HG03354 (cell line): ENCODE data around the gene TLCD5.

Experiments used
- ATAC-seq: cut with Tn5 transposase; IDR thresholded peaks from one replicate; pipeline ENCODE4 v1.9.1; 2021; ENCODE audit warnings: mild to moderate bottlenecking; ENCODE audit not compliant: unreplicated experiment, poor library complexity, severe bottlenecking

The TLCD5 gene

DNA sequence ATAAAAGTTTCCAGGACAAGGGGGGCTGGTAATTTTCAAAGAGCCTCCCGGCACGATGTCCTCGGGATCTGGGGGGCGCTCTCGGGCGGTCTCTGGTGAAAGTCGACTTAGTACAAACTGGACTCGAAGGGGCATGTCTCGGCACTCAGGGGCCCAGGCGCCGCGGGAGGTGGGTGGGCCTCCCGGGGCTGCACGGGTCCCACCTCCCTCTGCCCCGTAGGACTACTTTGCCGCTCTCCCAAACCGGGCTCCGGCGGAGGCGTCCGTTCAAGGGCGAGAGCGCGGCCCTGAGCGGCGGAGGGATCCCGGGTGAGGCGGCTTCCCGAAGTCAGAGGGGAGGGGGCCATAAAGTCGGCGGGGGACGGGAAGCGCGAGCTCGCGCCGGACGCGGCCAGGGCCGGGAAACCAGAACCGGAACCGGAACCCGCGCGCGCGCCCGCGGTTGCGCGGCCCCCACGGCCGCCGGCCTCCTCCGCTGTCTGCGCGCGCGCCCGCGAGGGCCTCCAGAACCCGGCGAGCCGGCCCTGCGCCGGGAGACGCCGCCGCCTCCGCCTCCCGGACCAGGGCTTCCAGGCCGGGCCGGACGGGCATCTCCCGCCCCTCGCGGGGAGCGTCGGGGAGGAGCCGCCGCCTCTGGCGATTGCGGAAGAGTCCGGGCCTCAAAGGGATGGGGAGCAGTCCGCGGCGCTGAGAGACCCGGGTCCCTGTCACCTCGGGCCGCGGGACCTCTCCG is 11.0 kb downstream of the TLCD5 start, which contains the start of gene ARHGEF12:
Gene ARHGEF12, plus strand, starts transcription at position 506 of the 733 bp plus-strand sequence. CDS start 831 bp downstream, outside the sequence.
- peak; percentile 62 for ATAC-seq

DNA sequence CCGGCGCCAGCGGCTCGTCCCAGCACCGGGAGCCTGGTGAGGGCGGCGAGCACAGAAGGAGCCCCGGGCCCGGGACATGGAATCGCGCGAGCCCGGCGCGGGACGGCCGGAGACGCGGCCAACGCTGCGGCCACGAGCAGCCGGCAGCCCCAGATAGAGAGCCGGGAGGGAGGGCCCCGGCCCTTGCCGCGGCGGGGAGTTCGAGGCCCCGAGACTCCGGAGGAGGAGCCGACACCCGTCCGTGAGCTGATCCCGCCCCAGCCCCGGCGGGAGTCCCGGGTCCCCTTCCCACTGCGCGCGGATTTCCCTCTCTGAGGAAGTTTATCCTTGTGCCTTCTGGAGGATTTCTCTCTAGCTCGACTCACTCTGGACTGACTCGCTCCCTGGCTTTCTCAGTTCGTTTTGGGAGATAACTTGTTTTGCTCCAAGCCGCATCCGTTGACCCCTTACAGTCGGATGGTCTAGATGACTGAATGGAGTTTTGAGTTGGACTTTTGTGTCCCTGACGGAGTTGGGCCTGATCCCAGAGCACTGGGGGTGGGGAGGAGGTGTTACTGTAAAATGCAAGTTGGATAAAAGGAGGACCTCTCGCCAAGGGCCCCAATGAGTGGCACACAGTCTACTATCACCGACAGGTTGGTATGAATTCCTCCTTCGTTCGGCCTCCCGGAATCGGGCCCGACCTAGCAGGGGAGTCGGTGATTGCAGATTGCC is 11.7 kb downstream of the TLCD5 start:
- peak; percentile 39 for ATAC-seq

GRCh38 chr11:120337355-120338106 is 12.4 kb downstream of the TLCD5 start:
- ATAC-seq: no peak

GRCh38 chr11:120338107-120338933 is 13.2 kb downstream of the TLCD5 start:
- ATAC-seq: no peak

DNA sequence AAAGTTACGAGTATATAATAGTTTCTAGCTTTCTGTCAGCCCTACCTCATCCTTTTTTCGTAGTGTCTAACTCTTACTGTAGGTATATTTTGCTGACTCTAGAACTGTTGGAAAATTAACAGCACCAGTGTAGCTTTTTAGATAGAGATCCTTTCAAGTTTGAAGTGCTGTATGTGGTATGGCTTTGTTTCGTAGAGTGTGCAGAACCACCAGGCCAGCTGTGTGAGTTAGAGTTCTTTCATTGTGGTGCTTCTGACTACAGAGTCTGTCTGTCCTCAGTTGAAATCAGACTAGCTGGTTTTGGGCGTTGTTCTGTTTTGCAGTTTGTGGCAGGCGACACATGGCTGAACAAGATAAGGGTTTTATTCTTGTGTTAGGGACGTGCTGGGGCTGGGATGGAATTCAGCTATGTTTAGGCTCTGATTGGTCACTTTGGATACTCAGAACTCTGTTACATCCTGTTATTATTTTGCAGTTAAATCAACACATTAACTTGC is 14.3 kb downstream of the TLCD5 start:
- ATAC-seq: no peak

DNA sequence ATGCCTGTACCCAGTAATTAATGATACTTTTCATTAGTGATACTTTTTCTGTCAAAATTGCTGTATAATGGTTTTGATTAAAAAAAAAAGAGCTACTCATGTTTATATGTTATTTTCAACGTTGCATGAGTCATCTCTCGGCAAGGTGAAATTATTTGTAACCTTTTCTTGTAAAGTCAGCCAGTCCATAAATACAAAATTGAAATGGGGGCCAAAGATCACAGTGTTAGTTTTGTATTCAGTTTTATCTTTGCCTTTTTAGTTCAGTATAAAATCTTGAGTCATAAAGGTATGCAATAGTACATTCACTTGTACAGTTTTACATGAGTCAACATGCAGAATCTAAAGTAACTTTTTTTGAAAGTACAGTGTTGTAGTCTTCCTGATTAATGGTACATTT is 15.4 kb downstream of the TLCD5 start:
- ATAC-seq: no peak

- no peak for ATAC-seq
These were observed 17.1 kb downstream of the TLCD5 start for GRCh38 chr11:120342226-120342625.

- ATAC-seq: no peak
These were observed 17.6 kb downstream of the TLCD5 start for GRCh38 chr11:120342678-120343077.

DNA sequence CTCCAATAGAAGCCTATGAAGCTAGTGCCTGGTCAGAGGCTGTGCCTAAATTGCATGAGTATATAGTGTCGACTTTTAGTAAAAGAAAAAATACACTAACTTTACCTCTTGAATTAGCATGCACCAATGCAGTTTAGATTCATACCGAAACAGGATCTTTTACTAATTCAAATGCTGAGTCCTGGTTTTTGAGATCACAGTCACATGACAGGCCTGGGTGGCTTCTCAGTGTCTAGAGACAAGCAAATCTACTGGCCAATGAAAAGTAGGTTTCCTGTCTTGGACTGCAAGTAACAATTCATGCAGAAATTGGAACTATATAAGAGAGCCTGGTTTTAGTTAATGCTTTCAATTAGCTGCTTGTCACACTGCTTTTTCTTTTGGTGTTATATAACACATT is 18.3 kb downstream of the TLCD5 start:
- ATAC-seq: peak; percentile 61

GRCh38 chr11:120344302-120345004 is 19.4 kb downstream of the TLCD5 start:
- ATAC-seq: peak; percentile 93

DNA sequence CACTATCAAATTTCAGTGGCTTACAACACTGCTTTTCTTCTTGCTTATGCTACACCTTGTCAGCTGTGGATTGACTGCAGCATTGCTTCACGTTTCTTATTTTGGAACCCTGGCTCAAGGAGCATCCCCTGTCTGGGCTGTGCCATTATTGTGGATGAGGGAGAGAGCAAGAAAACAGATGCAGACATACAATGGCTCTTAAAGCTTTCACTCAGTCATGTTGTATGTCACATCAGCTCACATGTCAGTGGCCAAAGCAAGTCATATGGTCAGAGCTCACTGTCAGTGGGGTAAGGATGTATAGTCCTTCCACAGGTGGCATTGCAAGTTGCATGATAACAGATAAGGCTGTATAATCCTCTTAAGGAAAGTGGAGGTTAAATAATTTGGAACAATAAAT is 21.1 kb downstream of the TLCD5 start:
- ATAC-seq: no peak

- ATAC-seq: no peak
These were observed 25.5 kb downstream of the TLCD5 start for GRCh38 chr11:120350637-120351036.

- ATAC-seq: no peak
These were observed 27.3 kb downstream of the TLCD5 start for GRCh38 chr11:120352405-120352804.

DNA sequence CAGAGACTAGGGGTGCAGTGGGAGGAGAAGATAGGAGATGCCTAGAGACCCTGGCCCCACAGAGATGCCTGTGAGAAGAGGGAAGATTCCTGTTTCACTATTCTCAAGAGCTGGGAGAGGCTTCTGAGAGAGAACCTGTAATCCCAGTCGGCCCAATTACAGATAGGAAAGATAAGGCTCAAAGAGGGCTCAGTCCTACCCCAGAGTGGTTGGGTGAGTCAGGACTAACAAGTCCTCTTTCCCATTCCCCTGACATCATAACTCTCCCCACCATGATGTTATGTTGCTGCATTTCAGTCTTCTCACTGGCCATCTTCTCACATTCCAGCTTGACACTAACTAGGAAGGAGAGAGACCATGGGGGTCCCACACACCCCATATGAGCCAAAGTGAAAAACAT is 29.0 kb downstream of the TLCD5 start:
- ATAC-seq: no peak

GRCh38 chr11:120354779-120355178 is 29.7 kb downstream of the TLCD5 start:
- ATAC-seq: no peak

- no peak for ATAC-seq
These were observed 32.5 kb downstream of the TLCD5 start for GRCh38 chr11:120357620-120358019.

GRCh38 chr11:120358729-120359128 is 33.6 kb downstream of the TLCD5 start:
- ATAC-seq: no peak

- ATAC-seq: no peak
These were observed 38.3 kb downstream of the TLCD5 start for GRCh38 chr11:120363436-120363835.

GRCh38 chr11:120365512-120365911 is 40.4 kb downstream of the TLCD5 start:
- no peak for ATAC-seq
